HG02981 (cell line): ENCODE results near the gene SLC4A3.
"Not testable (repeated sequence)": the region's sequence is repeated elsewhere in the genome, so short reads cannot be mapped to it uniquely, and the experiment has no call there.

Experiments used
- ATAC-seq: cut with Tn5 transposase; IDR thresholded peaks from one replicate; pipeline ENCODE4 v1.9.1; 2021; ENCODE audit warnings: mild to moderate bottlenecking, moderate library complexity; ENCODE audit not compliant: unreplicated experiment

The SLC4A3 gene

GRCh38 chr2:219671279-219671678 is 43.8 kb downstream of the SLC4A3 start:
- no peak for ATAC-seq

- ATAC-seq, result no peak
Measured at GRCh38 chr2:219672406-219672805, 45.0 kb downstream of the SLC4A3 start.

GRCh38 chr2:219675221-219675620 is 47.8 kb downstream of the SLC4A3 start:
- no peak for ATAC-seq

GRCh38 chr2:219676586-219676985 is 49.2 kb downstream of the SLC4A3 start:
- no peak for ATAC-seq

GRCh38 chr2:219679041-219679440 is 51.6 kb downstream of the SLC4A3 start:
- no peak for ATAC-seq

GRCh38 chr2:219679571-219679970 is 52.1 kb downstream of the SLC4A3 start:
- no peak for ATAC-seq

- ATAC-seq, result no peak
Measured at GRCh38 chr2:219680958-219681693, 53.7 kb downstream of the SLC4A3 start.

GRCh38 chr2:219681694-219682300 is 54.4 kb downstream of the SLC4A3 start:
- ATAC-seq, result no peak

- ATAC-seq, result not testable (repeated sequence)
Measured at GRCh38 chr2:219683474-219683873, 56.0 kb downstream of the SLC4A3 start.

GRCh38 chr2:219684721-219685689 is 57.6 kb downstream of the SLC4A3 start:
- peak; percentile 95 for ATAC-seq

GRCh38 chr2:219687272-219687671 is 59.8 kb downstream of the SLC4A3 start:
- no peak for ATAC-seq

GRCh38 chr2:219687882-219688559 is 60.6 kb downstream of the SLC4A3 start:
- ATAC-seq, result no peak

GRCh38 chr2:219688560-219689445 is 61.4 kb downstream of the SLC4A3 start:
- ATAC-seq, result no peak

- ATAC-seq, result peak; percentile 46
Measured at GRCh38 chr2:219689676-219690628, 62.5 kb downstream of the SLC4A3 start.

GRCh38 chr2:219691571-219691970 is 64.1 kb downstream of the SLC4A3 start:
- no peak for ATAC-seq
